ENCODE data around the gene CCDC116.

Gene CCDC116

GRCh38 chr22:21622011-21622918, 10.3 kb upstream of the CCDC116 start:
- H3K4me3 ChIP-seq: no peak overlapping the region
- in situ Hi-C loops (cut with MboI; ENCODE audit: low sequenced_read_pairs): no loop called here
- peaks cover 52% of the 10 kb centered on the region for H3K36me3 ChIP-seq (replicated peaks)
- no peak for DNase-seq (ENCODE audit: low spot score in 2 of 2)
- no peaks in the 10 kb centered on the region for H3K9me3 ChIP-seq
- H3K4me1 ChIP-seq: no peaks in the 10 kb centered on the region; the same call in none of the 2 replicates
- H3K27me3 ChIP-seq (ENCODE audit: low read depth): no peaks in the 10 kb centered on the region

- peak in 1 of 2 experiments; percentile 1 for DNase-seq (ENCODE audit: low spot score in 2 of 2)
- no peak overlapping the region for H3K4me3 ChIP-seq
- in situ Hi-C loops (cut with MboI; ENCODE audit: low sequenced_read_pairs): no loop called here
- H3K27me3 ChIP-seq (ENCODE audit: low read depth): no peaks in the 10 kb centered on the region
- H3K36me3 ChIP-seq (replicated peaks): peaks cover 57% of the 10 kb centered on the region
- H3K9me3 ChIP-seq: no peaks in the 10 kb centered on the region
- H3K4me1 ChIP-seq: peaks cover 5% of the 10 kb centered on the region
Observed at GRCh38 chr22:21622919-21623647, 9.5 kb upstream of the CCDC116 start.

GRCh38 chr22:21623648-21623970, 9.0 kb upstream of the CCDC116 start:
- in situ Hi-C loops (cut with MboI; ENCODE audit: low sequenced_read_pairs): no loop called here
- Histone ChIP-seq H3K4me1 (peaks cover 10% of the 10 kb centered on the region), H3K9me3 (no peaks in the 10 kb centered on the region), H3K4me3 (no peak overlapping the region), H3K36me3 (replicated peaks) (peaks cover 60% of the 10 kb centered on the region), H3K27me3 (ENCODE audit: low read depth) (no peaks in the 10 kb centered on the region)
- DNase-seq (ENCODE audit: low spot score in 2 of 2): no peak

- peaks cover 14% of the 10 kb centered on the region for H3K4me1 ChIP-seq
- peaks cover 65% of the 10 kb centered on the region for H3K36me3 ChIP-seq (replicated peaks)
- no peak overlapping the region for H3K4me3 ChIP-seq
- no peaks in the 10 kb centered on the region for H3K27me3 ChIP-seq (ENCODE audit: low read depth)
- in situ Hi-C loops (cut with MboI; ENCODE audit: low sequenced_read_pairs): no loop called here
- DNase-seq (ENCODE audit: low spot score in 2 of 2): peak; percentile 2 to 79
- H3K9me3 ChIP-seq: no peaks in the 10 kb centered on the region
Observed at GRCh38 chr22:21624120-21624879, 8.3 kb upstream of the CCDC116 start.

GRCh38 chr22:21624880-21625791, 7.4 kb upstream of the CCDC116 start:
- in situ Hi-C loops (cut with MboI; ENCODE audit: low sequenced_read_pairs): no loop called here
- H3K4me3 ChIP-seq: no peak overlapping the region
- no peaks in the 10 kb centered on the region for H3K27me3 ChIP-seq (ENCODE audit: low read depth)
- H3K9me3 ChIP-seq: no peaks in the 10 kb centered on the region
- peak in 1 of 2 experiments; percentile 2 for DNase-seq (ENCODE audit: low spot score in 2 of 2)
- peaks cover 15% of the 10 kb centered on the region for H3K4me1 ChIP-seq
- peaks cover 66% of the 10 kb centered on the region for H3K36me3 ChIP-seq (replicated peaks)

GRCh38 chr22:21626073-21626734, 6.4 kb upstream of the CCDC116 start:
- H3K4me3 ChIP-seq: no peak overlapping the region
- H3K4me1 ChIP-seq: peaks cover 17% of the 10 kb centered on the region
- H3K36me3 ChIP-seq (replicated peaks): peaks cover 58% of the 10 kb centered on the region
- no peaks in the 10 kb centered on the region for H3K27me3 ChIP-seq (ENCODE audit: low read depth)
- in situ Hi-C loops (cut with MboI; ENCODE audit: low sequenced_read_pairs): no loop called here
- DNase-seq (ENCODE audit: low spot score in 2 of 2): no peak
- H3K9me3 ChIP-seq: no peaks in the 10 kb centered on the region

DNA sequence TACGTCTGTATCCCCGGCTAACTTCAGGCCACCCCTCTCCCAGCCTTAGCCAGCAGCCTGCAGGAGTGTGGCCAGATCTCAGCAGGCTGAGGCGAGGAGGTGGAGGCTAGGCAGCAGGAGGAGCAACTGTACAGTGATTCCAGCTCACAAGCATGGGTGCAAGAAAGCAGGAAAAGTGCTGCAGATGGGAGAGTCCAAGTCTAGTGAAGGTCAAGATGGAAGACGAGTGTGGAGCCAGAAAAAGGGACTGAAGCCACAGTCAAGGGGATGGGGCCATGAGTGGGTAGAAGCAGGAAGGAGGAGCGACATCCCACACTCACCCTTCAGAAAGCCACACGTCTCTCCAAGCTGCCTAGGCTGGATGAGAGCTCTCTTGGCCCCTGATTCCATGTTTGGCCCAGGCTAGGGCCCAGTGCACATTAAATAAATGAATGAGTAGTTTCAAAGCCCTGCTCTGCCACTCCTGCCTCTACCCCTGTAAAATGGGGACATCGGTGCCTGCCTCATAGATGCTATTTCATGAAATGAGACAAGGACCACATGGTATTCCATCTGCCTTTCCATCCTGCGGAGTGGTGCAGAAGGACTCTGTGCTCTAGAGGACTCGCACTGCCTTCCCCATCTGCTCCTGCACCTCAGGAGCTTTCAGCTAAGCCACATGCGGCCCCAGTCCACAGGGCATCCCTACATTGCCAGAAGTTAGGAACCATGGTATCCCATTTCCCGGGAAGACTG, 5.7 kb upstream of the CCDC116 start:
- H3K36me3 ChIP-seq (replicated peaks): peaks cover 55% of the 10 kb centered on the region
- H3K9me3 ChIP-seq: no peaks in the 10 kb centered on the region
- no peaks in the 10 kb centered on the region for H3K27me3 ChIP-seq (ENCODE audit: low read depth)
- no peak for DNase-seq (ENCODE audit: low spot score in 2 of 2)
- H3K4me3 ChIP-seq: no peak overlapping the region
- H3K4me1 ChIP-seq: peaks cover 17% of the 10 kb centered on the region
- in situ Hi-C loops (cut with MboI; ENCODE audit: low sequenced_read_pairs): no loop called here

GRCh38 chr22:21628386-21629254, 3.9 kb upstream of the CCDC116 start:
- H3K9me3 ChIP-seq: no peaks in the 10 kb centered on the region
- H3K4me1 ChIP-seq: peaks cover 17% of the 10 kb centered on the region
- in situ Hi-C loops (cut with MboI; ENCODE audit: low sequenced_read_pairs): no loop called here
- H3K36me3 ChIP-seq (replicated peaks): peaks cover 38% of the 10 kb centered on the region
- peak overlapping the region; percentile 93 for H3K4me3 ChIP-seq
- H3K27me3 ChIP-seq (ENCODE audit: low read depth): no peaks in the 10 kb centered on the region
- DNase-seq (ENCODE audit: low spot score in 2 of 2): peak in 1 of 2 experiments; percentile 1

GRCh38 chr22:21629255-21630149, 3.1 kb upstream of the CCDC116 start, which contains the start of gene YDJC:
YDJC (minus strand) TSS chr22:21630022; CDS start chr22:21630014, 8 bp downstream.
- peaks cover 17% of the 10 kb centered on the region for H3K4me1 ChIP-seq

DNA sequence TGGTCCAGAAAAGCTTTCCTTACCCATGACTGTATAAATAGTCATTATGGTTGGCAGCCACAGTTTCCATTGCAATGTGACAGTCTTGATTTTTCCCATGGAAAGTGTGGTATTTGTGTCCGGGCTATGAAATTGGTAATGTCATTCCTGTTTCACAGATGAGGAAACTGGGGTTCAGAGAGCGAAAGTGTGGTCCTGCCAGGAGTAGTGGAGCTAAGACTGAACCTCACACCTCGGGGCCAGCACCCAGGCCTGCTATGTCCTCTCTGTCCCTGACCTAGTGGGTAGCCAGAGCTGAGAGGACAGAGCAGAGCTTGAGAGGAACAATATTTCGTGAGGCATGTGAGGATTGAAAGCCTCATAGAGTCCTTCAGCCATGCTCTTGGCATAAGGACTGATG, 1.5 kb upstream of the CCDC116 start:
- H3K36me3 ChIP-seq (replicated peaks): peaks cover 30% of the 10 kb centered on the region
- peaks cover 17% of the 10 kb centered on the region for H3K4me1 ChIP-seq
- in situ Hi-C loops (cut with MboI; ENCODE audit: low sequenced_read_pairs): no loop called here
- no peak for DNase-seq (ENCODE audit: low spot score in 2 of 2)
- no peaks in the 10 kb centered on the region for H3K27me3 ChIP-seq (ENCODE audit: low read depth)
- H3K4me3 ChIP-seq: no peak overlapping the region
- H3K9me3 ChIP-seq: no peaks in the 10 kb centered on the region

More at GRCh38 chr22:21629255-21630149, 3.1 kb upstream of the CCDC116 start, which contains the start of gene YDJC:
- in situ Hi-C loops (cut with MboI; ENCODE audit: low sequenced_read_pairs): no loop called here
- no peaks in the 10 kb centered on the region for H3K9me3 ChIP-seq
- H3K27me3 ChIP-seq (ENCODE audit: low read depth): no peaks in the 10 kb centered on the region
- peaks cover 32% of the 10 kb centered on the region for H3K36me3 ChIP-seq (replicated peaks)
- DNase-seq (ENCODE audit: low spot score in 2 of 2): peak; percentile 89 to 97
- peak within 1 kb of the TSS; percentile 93 for H3K4me3 ChIP-seq
